Activated CD4-positive, CD25-positive, alpha-beta regulatory T cell treated with anti-CD3 and anti-CD28 coated beads, Interleukin-2, amount 50 U/mL, for 72 hours (primary cell): Measurements from ENCODE around the gene LIMA1.
"Not testable (repeated sequence)": the region's sequence is repeated elsewhere in the genome, so short reads cannot be mapped to it uniquely, and the experiment has no call there.

Experiments
- DNase-seq: peaks from one replicate; pipeline ENCODE4 v3.0.0; 2021

Gene LIMA1

GRCh38 chr12:50246873-50247612 is 36.3 kb downstream of the LIMA1 start:
- no peak for DNase-seq

- DNase-seq, result no peak
Measured at GRCh38 chr12:50246197-50246865, 37.0 kb downstream of the LIMA1 start.

GRCh38 chr12:50243507-50243906 is 39.8 kb downstream of the LIMA1 start:
- DNase-seq, result no peak

- DNase-seq, result no peak
Measured at GRCh38 chr12:50242751-50243191, 40.5 kb downstream of the LIMA1 start.

GRCh38 chr12:50241178-50241577 is 42.1 kb downstream of the LIMA1 start:
- DNase-seq, result no peak

- DNase-seq, result no peak
Measured at GRCh38 chr12:50240792-50241114, 42.6 kb downstream of the LIMA1 start.

- DNase-seq, result no peak
Measured at GRCh38 chr12:50240096-50240791, 43.1 kb downstream of the LIMA1 start.

- no peak for DNase-seq
Measured at GRCh38 chr12:50239355-50239891, 43.9 kb downstream of the LIMA1 start.

GRCh38 chr12:50234347-50234746 is 49.0 kb downstream of the LIMA1 start:
- DNase-seq, result no peak

GRCh38 chr12:50232771-50233209 is 50.5 kb downstream of the LIMA1 start:
- no peak for DNase-seq

- DNase-seq, result no peak
Measured at GRCh38 chr12:50232206-50232605, 51.1 kb downstream of the LIMA1 start.

GRCh38 chr12:50231346-50231745 is 52.0 kb downstream of the LIMA1 start:
- DNase-seq, result no peak

- no peak for DNase-seq
Measured at GRCh38 chr12:50230217-50230616, 53.1 kb downstream of the LIMA1 start.

GRCh38 chr12:50224026-50224692 is 59.2 kb downstream of the LIMA1 start:
- DNase-seq, result no peak

- DNase-seq, result no peak
Measured at GRCh38 chr12:50222275-50222783, 61.0 kb downstream of the LIMA1 start.

- DNase-seq, result no peak
Measured at GRCh38 chr12:50221228-50222008, 61.9 kb downstream of the LIMA1 start.

- DNase-seq, result no peak
Measured at GRCh38 chr12:50220363-50220995, 62.8 kb downstream of the LIMA1 start.

- DNase-seq, result no peak
Measured at GRCh38 chr12:50219544-50219943, 63.8 kb downstream of the LIMA1 start.

GRCh38 chr12:50219001-50219400 is 64.3 kb downstream of the LIMA1 start:
- DNase-seq, result not testable (repeated sequence)

GRCh38 chr12:50218386-50218785 is 64.9 kb downstream of the LIMA1 start:
- no peak for DNase-seq

GRCh38 chr12:50217202-50217601 is 66.1 kb downstream of the LIMA1 start:
- no peak for DNase-seq

GRCh38 chr12:50215033-50215432 is 68.3 kb downstream of the LIMA1 start:
- DNase-seq, result no peak
